HTERT RPE-1 (cell line): ENCODE results near the gene CDC123.
"Not testable (repeated sequence)": the region's sequence is repeated elsewhere in the genome, so short reads cannot be mapped to it uniquely, and the experiment has no call there.

Experiments used
- in situ Hi-C: fragments of 300-500 bp; cut with MboI; formaldehyde crosslinking; loops from 4 replicates; pipeline ENCODE4 v1.14.3; 2020; ENCODE audit warnings: low sequenced_read_pairs

CDC123 gene

GRCh38 chr10:12228851-12229250 is 32.9 kb downstream of the CDC123 start:
- in situ Hi-C loops: no loop called here

GRCh38 chr10:12234687-12235086 is 38.7 kb downstream of the CDC123 start:
- in situ Hi-C loops: not testable (repeated sequence)

- in situ Hi-C loops: no loop called here
Measured at GRCh38 chr10:12235116-12235694, 39.2 kb downstream of the CDC123 start.

- in situ Hi-C loops: no loop called here
Measured at GRCh38 chr10:12235796-12236195, 39.8 kb downstream of the CDC123 start.

GRCh38 chr10:12237265-12238220 is 41.6 kb downstream of the CDC123 start:
- in situ Hi-C loops: no loop called here

GRCh38 chr10:12238821-12239220 is 42.8 kb downstream of the CDC123 start:
- in situ Hi-C loops: no loop called here

GRCh38 chr10:12241810-12242529 is 46.0 kb downstream of the CDC123 start:
- in situ Hi-C loops: no loop called here

- in situ Hi-C loops: no loop called here
Measured at GRCh38 chr10:12243864-12244620, 48.1 kb downstream of the CDC123 start.

GRCh38 chr10:12250181-12250580 is 54.2 kb downstream of the CDC123 start:
- in situ Hi-C loops: no loop called here

- in situ Hi-C loops: not testable (repeated sequence)
Measured at GRCh38 chr10:12250702-12251101, 54.7 kb downstream of the CDC123 start.

GRCh38 chr10:12251581-12251980 is 55.6 kb downstream of the CDC123 start:
- in situ Hi-C loops: no loop called here

GRCh38 chr10:12252882-12253546 is 57.0 kb downstream of the CDC123 start:
- in situ Hi-C loops: no loop called here

GRCh38 chr10:12255048-12255447 is 59.1 kb downstream of the CDC123 start:
- in situ Hi-C loops: no loop called here

- in situ Hi-C loops: no loop called here
Measured at GRCh38 chr10:12259988-12260387, 64.0 kb downstream of the CDC123 start.

GRCh38 chr10:12262278-12262981 is 66.4 kb downstream of the CDC123 start:
- in situ Hi-C loops: no loop called here

GRCh38 chr10:12264204-12264940 is 68.4 kb downstream of the CDC123 start:
- in situ Hi-C loops: no loop called here

- in situ Hi-C loops: no loop called here
Measured at GRCh38 chr10:12269056-12269455, 73.1 kb downstream of the CDC123 start.

GRCh38 chr10:12271210-12271540 is 75.2 kb downstream of the CDC123 start:
- in situ Hi-C loops: no loop called here

- in situ Hi-C loops: not testable (repeated sequence)
Measured at GRCh38 chr10:12277862-12278261, 81.9 kb downstream of the CDC123 start.
